ENCODE results near the gene CAPN11.
"Not testable (repeated sequence)": the region's sequence is repeated elsewhere in the genome, so short reads cannot be mapped to it uniquely, and the experiment has no call there.

DNA sequence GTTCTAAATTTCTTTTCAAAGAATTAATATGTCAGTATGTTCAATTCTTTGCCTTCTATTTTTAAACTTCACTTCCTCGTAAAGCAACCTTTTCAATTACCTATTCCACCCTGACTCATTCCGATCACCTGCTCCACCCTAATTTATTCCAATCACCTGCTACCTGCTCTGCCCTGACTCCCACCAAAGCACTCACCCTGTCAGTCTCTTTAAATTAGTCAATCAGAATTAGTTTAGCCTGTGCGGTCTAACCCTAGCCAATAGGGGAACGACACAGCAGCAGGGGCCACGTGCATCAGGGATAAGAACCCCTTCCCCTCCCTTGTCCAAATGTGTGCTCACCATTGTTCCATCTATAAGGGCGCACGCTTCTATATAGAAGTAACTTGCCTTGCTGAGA lies 26.7 kb downstream of the CAPN11 start:
- not testable (repeated sequence) for TF ChIP-seq POLR2AphosphoS5 (IDR thresholded peaks at IDR 0.05; ENCODE audit: insufficient read depth, low read depth, low read length); EZH2 (IDR thresholded peaks at IDR 0.05; ENCODE audit: borderline replicate concordance, low read depth, low read length, severe bottlenecking); MYC (IDR thresholded peaks at IDR 0.05; ENCODE audit: low read depth, low read length); POLR2A (IDR thresholded peaks at IDR 0.05; ENCODE audit: low read depth, low read length)
- TF ChIP-seq, protein P1, sequence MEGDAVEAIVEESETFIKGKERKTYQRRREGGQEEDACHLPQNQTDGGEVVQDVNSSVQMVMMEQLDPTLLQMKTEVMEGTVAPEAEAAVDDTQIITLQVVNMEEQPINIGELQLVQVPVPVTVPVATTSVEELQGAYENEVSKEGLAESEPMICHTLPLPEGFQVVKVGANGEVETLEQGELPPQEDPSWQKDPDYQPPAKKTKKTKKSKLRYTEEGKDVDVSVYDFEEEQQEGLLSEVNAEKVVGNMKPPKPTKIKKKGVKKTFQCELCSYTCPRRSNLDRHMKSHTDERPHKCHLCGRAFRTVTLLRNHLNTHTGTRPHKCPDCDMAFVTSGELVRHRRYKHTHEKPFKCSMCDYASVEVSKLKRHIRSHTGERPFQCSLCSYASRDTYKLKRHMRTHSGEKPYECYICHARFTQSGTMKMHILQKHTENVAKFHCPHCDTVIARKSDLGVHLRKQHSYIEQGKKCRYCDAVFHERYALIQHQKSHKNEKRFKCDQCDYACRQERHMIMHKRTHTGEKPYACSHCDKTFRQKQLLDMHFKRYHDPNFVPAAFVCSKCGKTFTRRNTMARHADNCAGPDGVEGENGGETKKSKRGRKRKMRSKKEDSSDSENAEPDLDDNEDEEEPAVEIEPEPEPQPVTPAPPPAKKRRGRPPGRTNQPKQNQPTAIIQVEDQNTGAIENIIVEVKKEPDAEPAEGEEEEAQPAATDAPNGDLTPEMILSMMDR (IDR thresholded peaks at IDR 0.05; ENCODE audit: extremely low read depth in 1 of 2, insufficient read depth in 1 of 2, low read depth in 1 of 2, low read length in 2 of 2): not testable (repeated sequence)

All from endothelial cell of umbilical vein (primary cell).